ENCODE results near the gene TENM4. TPM values are rescaled to one million over a fixed set of nuclear protein-coding genes. Genes with fewer than 3 reads are reported as not detected.

Gene TENM4
- polyA plus RNA-seq, 2 of the 4 experiments (the other 2 are of a cell fraction), result 0.06 to 0.31 TPM

GRCh38 chr11:79209540-79210266, 231.1 kb downstream of the TENM4 start:
- Histone ChIP-seq H3K4me3 (no peak overlapping the region), H3K4me1 (no peaks in the 10 kb centered on the region), H3K27ac (no peak overlapping the region), H3K9me3 (no peaks in the 10 kb centered on the region), H3K4me2 (no peak overlapping the region)
- FAIRE-seq (no peak), DNase-seq (ENCODE audit: low read depth in 1 of 2, low spot score in 1 of 2) (no peak), ATAC-seq (no peak)
- TF ChIP-seq BHLHE40 (IDR thresholded peaks at IDR 0.05; ENCODE audit: low read depth, low read length) (no peak), HOXA7 (CRISPR knock-in tag; IDR thresholded peaks at IDR 0.05) (no peak), MYC (IDR thresholded peaks at IDR 0.05; ENCODE audit: borderline replicate concordance, low read length) (no peak), HOXB5 (CRISPR knock-in tag; IDR thresholded peaks at IDR 0.05) (no peak)
- TF ChIP-seq, protein P1, sequence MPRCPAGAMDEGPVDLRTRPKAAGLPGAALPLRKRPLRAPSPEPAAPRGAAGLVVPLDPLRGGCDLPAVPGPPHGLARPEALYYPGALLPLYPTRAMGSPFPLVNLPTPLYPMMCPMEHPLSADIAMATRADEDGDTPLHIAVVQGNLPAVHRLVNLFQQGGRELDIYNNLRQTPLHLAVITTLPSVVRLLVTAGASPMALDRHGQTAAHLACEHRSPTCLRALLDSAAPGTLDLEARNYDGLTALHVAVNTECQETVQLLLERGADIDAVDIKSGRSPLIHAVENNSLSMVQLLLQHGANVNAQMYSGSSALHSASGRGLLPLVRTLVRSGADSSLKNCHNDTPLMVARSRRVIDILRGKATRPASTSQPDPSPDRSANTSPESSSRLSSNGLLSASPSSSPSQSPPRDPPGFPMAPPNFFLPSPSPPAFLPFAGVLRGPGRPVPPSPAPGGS (IDR thresholded peaks at IDR 0.05), result no peak
- ChIA-PET POLR2A (no interaction called here), CTCF (no interaction called here)
- WGBS (ENCODE audit: missing lambda C conversion rate), result 58% methylated on average over 6 of the region's 6 CpGs

DNA sequence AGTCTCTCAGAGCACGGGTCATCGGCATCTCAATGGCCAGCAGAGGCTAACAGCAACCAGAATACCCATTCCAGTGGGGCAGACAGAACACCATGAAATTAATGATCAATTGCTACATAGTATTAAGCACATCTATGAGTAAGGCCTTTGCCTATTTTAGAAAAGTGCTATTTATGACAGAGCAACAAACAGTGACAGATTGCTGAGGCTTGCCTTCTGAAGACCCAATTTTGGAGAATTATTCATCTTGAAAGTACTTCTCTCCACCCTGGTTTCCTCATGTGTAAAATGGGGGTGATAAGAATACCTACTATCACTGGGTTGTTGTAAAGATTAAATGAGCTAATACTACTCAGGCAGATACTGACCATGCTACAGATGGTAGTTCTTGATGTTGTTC, 232.7 kb downstream of the TENM4 start:
- no peak overlapping the region for H3K4me3 ChIP-seq
- H3K4me1 ChIP-seq, result no peaks in the 10 kb centered on the region
- WGBS (ENCODE audit: missing lambda C conversion rate), result 28% methylated on average over 2 of the region's 2 CpGs
- H3K4me2 ChIP-seq, result no peak overlapping the region
- no peak overlapping the region for H3K27ac ChIP-seq
- FAIRE-seq, result no peak
- ATAC-seq, result no peak
- TF ChIP-seq SREBF2 (IDR thresholded peaks at IDR 0.05) (no peak), RARB (CRISPR knock-in tag; IDR thresholded peaks at IDR 0.05) (no peak), RAD21 (conservative IDR thresholded peaks at IDR 0.05 in 1 of 2, IDR thresholded peaks at IDR 0.05 in 1 of 2) (no peak), ZFP36 (IDR thresholded peaks at IDR 0.05; ENCODE audit: borderline replicate concordance, partially characterized antibody) (no peak), SMC3 (IDR thresholded peaks at IDR 0.05) (no peak), MAZ (IDR thresholded peaks at IDR 0.05; ENCODE audit: borderline replicate concordance, low read depth, low read length) (no peak), FOXS1 (CRISPR knock-in tag; IDR thresholded peaks at IDR 0.05) (no peak), CEBPB (IDR thresholded peaks at IDR 0.05) (no peak), HOXB13 (CRISPR knock-in tag; IDR thresholded peaks at IDR 0.05; ENCODE audit: low read depth) (no peak), FOSB (CRISPR knock-in tag; IDR thresholded peaks at IDR 0.05) (no peak), CHD4 (IDR thresholded peaks at IDR 0.05; ENCODE audit: borderline replicate concordance) (no peak), EHMT2 (IDR thresholded peaks at IDR 0.05; ENCODE audit: low read depth) (no peak), BHLHE40 (IDR thresholded peaks at IDR 0.05; ENCODE audit: low read depth, low read length) (no peak), RCOR1 (IDR thresholded peaks at IDR 0.05; ENCODE audit: low read depth, low read length) (no peak), NPAS2 (CRISPR knock-in tag; IDR thresholded peaks at IDR 0.05; ENCODE audit: borderline replicate concordance) (no peak), USF2 (IDR thresholded peaks at IDR 0.05) (no peak)
- DNase-seq (ENCODE audit: low read depth in 1 of 2, low spot score in 1 of 2), result no peak
- CTCF ChIA-PET, result no interaction called here
- POLR2A ChIA-PET, result no interaction called here
- H3K9me3 ChIP-seq, result no peaks in the 10 kb centered on the region; the same call in 2 of the 3 replicates

DNA sequence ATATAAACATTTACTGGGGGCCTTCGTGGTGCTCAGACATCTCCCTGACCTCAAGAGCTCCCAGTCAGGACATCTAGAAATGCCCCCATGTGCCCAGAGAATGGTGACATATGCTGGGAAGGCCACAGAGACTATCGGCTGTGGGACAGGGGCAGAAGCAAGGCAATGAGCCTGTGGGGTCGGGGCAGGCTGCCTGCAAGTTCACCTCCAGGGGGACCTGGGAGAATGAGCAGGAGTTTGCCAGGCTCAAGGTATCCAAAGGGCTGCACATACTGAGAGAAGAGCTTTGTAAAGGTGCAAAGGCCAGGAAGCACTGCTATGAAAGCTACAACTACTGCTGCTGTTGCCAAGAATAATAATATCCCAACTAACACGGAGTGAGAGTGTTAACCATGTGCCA, 233.9 kb downstream of the TENM4 start:
- ATAC-seq (no peak), DNase-seq (ENCODE audit: low read depth in 1 of 2, low spot score in 1 of 2) (no peak), FAIRE-seq (no peak)
- H3K4me3 ChIP-seq, result no peak overlapping the region
- H3K27ac ChIP-seq, result no peak overlapping the region
- ChIA-PET POLR2A (no interaction called here), CTCF (interaction anchor here (1.8 kb wide), 1 partner anchor 153 kb away, joined by 4 read pairs; no protein-coding TSS in a partner anchor)
- H3K9me3 ChIP-seq, result no peaks in the 10 kb centered on the region; the same call in 2 of the 3 replicates
- TF ChIP-seq FOSB (CRISPR knock-in tag; IDR thresholded peaks at IDR 0.05) (no peak), NR3C1 (IDR thresholded peaks at IDR 0.05) (no peak), RFX5 (IDR thresholded peaks at IDR 0.05) (no peak), E2F6 (IDR thresholded peaks at IDR 0.05; ENCODE audit: borderline replicate concordance, low read depth) (no peak), ZFP36 (IDR thresholded peaks at IDR 0.05; ENCODE audit: borderline replicate concordance, partially characterized antibody) (no peak)
- TF ChIP-seq, protein P2, sequence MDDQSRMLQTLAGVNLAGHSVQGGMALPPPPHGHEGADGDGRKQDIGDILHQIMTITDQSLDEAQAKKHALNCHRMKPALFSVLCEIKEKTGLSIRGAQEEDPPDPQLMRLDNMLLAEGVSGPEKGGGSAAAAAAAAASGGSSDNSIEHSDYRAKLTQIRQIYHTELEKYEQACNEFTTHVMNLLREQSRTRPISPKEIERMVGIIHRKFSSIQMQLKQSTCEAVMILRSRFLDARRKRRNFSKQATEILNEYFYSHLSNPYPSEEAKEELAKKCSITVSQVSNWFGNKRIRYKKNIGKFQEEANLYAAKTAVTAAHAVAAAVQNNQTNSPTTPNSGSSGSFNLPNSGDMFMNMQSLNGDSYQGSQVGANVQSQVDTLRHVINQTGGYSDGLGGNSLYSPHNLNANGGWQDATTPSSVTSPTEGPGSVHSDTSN (IDR thresholded peaks at IDR 0.05), result no peak
- no peaks in the 10 kb centered on the region for H3K4me1 ChIP-seq
- 23% methylated on average over 4 of the region's 4 CpGs for WGBS (ENCODE audit: missing lambda C conversion rate)
- H3K4me2 ChIP-seq, result no peak overlapping the region
